ENCODE measurements around the gene STARD4. TPM values are rescaled to one million over a fixed set of nuclear protein-coding genes. Genes with fewer than 3 reads are reported as not detected.

STARD4 gene
- polyA plus RNA-seq, 1 experiment = 8.5 TPM

DNA sequence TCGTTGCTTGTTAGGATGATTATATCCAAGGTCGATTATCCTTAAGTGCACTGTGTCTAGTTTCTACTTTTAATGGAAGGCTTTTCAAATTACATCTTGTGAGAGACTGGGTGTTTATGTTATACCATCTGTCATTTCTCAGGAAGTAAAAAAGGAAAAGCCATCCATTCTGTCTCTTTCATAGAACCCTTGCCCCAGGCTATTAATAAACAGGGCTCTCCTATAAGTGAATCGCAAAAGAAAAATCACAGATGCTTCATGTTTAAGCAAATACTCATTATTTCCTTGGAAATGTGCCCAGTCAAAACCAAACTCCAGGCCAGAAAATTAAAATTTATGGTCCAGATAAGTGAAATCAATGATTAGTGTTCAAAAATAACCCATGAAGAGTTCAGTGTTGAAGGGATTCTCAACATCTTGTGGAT is 58.1 kb downstream of the STARD4 start:
- TF ChIP-seq, protein P1, sequence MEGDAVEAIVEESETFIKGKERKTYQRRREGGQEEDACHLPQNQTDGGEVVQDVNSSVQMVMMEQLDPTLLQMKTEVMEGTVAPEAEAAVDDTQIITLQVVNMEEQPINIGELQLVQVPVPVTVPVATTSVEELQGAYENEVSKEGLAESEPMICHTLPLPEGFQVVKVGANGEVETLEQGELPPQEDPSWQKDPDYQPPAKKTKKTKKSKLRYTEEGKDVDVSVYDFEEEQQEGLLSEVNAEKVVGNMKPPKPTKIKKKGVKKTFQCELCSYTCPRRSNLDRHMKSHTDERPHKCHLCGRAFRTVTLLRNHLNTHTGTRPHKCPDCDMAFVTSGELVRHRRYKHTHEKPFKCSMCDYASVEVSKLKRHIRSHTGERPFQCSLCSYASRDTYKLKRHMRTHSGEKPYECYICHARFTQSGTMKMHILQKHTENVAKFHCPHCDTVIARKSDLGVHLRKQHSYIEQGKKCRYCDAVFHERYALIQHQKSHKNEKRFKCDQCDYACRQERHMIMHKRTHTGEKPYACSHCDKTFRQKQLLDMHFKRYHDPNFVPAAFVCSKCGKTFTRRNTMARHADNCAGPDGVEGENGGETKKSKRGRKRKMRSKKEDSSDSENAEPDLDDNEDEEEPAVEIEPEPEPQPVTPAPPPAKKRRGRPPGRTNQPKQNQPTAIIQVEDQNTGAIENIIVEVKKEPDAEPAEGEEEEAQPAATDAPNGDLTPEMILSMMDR (IDR thresholded peaks at IDR 0.05; ENCODE audit: insufficient read depth, low read depth, low read length) = no peak
- Histone ChIP-seq H3K4me3 (ENCODE audit: low read depth, low read length) (no peak overlapping the region), H3K36me3 (ENCODE audit: control insufficient read depth, insufficient read depth, low read length) (no peaks in the 10 kb centered on the region), H3K27me3 (ENCODE audit: control insufficient read depth, insufficient read depth, low read length) (no peaks in the 10 kb centered on the region)
- ChIA-PET CTCF (no interaction called here), POLR2A (no interaction called here)
- DNase-seq (ENCODE audit: low read depth) = peak; percentile 18

DNA sequence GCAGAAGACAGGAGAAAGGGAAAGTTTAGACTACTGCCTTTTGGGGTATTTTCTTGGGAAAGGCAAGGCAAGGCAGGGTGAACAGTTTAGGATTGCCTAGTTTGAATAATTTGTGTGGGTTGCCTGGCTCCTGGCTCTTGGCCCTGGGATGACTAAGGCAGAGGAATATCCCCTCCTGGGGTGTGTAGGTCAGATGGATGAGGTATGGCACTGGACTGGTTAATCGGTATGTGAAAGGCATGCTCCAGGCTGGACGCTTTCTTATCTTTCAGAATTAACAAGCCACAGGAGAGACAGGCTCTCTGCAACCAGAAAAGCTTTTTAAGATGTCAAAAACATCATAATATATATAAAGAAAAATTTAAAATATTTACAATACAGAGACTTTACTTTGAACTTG is 58.6 kb downstream of the STARD4 start:
- H3K4me3 ChIP-seq (ENCODE audit: low read depth, low read length) = no peak overlapping the region
- H3K36me3 ChIP-seq (ENCODE audit: control insufficient read depth, insufficient read depth, low read length) = no peaks in the 10 kb centered on the region
- no peaks in the 10 kb centered on the region for H3K27me3 ChIP-seq (ENCODE audit: control insufficient read depth, insufficient read depth, low read length)
- ChIA-PET CTCF (no interaction called here), POLR2A (no interaction called here)
- peak; percentile 12 for DNase-seq (ENCODE audit: low read depth)
- TF ChIP-seq, protein P1 (IDR thresholded peaks at IDR 0.05; ENCODE audit: insufficient read depth, low read depth, low read length) = no peak

DNA sequence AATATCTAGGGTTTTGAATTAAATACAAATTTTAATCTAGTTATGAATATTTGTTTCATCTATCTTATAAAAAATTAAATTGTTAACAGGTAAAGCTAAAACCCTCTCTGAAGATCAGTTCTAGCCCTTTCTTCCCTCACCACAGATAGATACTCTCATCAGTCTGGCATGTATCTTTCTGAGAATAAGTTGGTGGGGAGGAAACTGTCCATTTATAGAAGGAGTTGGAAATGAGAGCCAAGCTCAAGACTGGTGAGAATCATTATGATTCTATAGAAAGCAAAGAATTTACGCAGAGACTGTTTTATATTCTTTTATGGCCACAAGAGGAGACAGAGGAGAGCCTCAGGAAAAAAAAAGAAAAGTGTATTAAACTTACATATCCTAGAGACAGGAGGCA is 59.0 kb downstream of the STARD4 start:
- TF ChIP-seq, protein P1 (IDR thresholded peaks at IDR 0.05; ENCODE audit: insufficient read depth, low read depth, low read length) = no peak
- ChIA-PET CTCF (no interaction called here), POLR2A (no interaction called here)
- Histone ChIP-seq H3K27me3 (ENCODE audit: control insufficient read depth, insufficient read depth, low read length) (no peaks in the 10 kb centered on the region), H3K4me3 (ENCODE audit: low read depth, low read length) (no peak overlapping the region), H3K36me3 (ENCODE audit: control insufficient read depth, insufficient read depth, low read length) (no peaks in the 10 kb centered on the region)
- no peak for DNase-seq (ENCODE audit: low read depth)

DNA sequence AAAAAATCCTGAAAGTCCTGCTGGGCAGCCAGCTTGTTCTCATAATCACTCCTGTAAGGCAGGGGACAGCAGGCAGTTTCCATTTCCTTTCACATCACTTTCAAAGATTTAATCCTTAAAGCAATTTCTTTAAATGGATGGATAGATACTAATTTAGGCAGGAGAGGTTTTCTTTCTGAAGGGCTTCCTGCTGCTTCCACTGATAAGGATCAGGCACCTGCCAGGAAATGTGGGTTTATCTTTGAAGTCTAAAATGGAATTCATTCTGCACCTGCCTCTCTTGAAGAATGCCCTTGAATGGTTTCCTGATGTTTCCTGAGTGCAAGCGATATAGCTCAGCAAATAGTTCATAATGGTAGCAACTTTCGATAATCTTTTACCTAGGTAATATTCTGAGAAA is 64.5 kb downstream of the STARD4 start:
- no peak for DNase-seq (ENCODE audit: low read depth)
- Histone ChIP-seq H3K4me3 (ENCODE audit: low read depth, low read length) (no peak overlapping the region), H3K27me3 (ENCODE audit: control insufficient read depth, insufficient read depth, low read length) (no peaks in the 10 kb centered on the region), H3K36me3 (ENCODE audit: control insufficient read depth, insufficient read depth, low read length) (no peaks in the 10 kb centered on the region)
- POLR2A ChIA-PET = no interaction called here
- TF ChIP-seq, protein P1 (IDR thresholded peaks at IDR 0.05; ENCODE audit: insufficient read depth, low read depth, low read length) = no peak
- CTCF ChIA-PET = interaction anchor here (1.1 kb wide), 1 partner anchor 21 kb away, joined by 4 read pairs; no protein-coding TSS in a partner anchor

DNA sequence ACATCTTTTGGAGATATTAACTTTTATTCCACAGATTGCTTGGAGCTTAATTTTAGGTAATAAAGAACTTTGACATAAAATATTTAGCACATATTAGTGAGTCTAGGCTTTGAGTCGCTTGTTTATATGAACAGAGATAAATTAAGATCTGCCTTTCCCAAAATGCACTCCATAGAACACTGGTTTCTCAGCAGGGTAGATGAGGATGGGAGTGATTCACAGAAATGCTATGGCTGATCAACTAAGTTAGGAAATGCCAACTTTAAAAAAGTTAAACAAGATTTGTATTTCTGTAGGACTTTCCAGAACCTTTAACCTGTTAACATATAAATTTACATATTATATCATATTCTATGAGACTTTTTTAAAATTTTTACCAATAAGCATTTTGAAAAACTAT is 65.2 kb downstream of the STARD4 start:
- CTCF ChIA-PET = no interaction called here
- H3K36me3 ChIP-seq (ENCODE audit: control insufficient read depth, insufficient read depth, low read length) = no peaks in the 10 kb centered on the region
- TF ChIP-seq, protein P1 (IDR thresholded peaks at IDR 0.05; ENCODE audit: insufficient read depth, low read depth, low read length) = no peak
- no peaks in the 10 kb centered on the region for H3K27me3 ChIP-seq (ENCODE audit: control insufficient read depth, insufficient read depth, low read length)
- no peak overlapping the region for H3K4me3 ChIP-seq (ENCODE audit: low read depth, low read length)
- DNase-seq (ENCODE audit: low read depth) = no peak
- POLR2A ChIA-PET = no interaction called here

Other genes with a start within 250 kb of the STARD4 start
- 387 and 609 TPM in 2 replicates for gene NREP, start 244.7 kb upstream of the STARD4 start, polyA plus RNA-seq (2011; rRNA removed)